ENCODE results near the gene KLF6.

The KLF6 gene

DNA sequence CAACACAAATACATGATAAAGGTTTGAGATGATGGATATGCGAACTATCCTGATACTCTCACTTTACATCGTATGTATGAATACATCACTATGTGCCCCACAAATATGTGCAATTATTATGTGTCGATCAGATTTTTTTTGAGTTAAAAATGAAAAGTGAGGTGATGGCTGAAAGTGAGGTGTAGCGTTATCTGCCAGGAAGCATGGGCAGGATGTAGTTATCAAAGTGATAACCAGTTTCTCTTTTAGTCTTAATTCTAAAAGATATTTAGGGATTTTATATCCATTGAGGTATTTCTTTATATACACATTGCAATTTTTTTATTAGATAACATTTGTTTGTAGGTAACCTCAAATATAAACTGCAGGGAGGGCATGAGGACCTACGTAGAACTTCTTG lies 15.6 kb upstream of the KLF6 start:
- TF ChIP-seq CTCF (IDR thresholded peaks at IDR 0.05), result no peak
- DNase-seq (ENCODE audit: low spot score), result no peak
- Histone ChIP-seq H3K27ac (no peak overlapping the region), H3K4me3 (no peak overlapping the region)

GRCh38 chr10:3797750-3798149 lies 12.7 kb upstream of the KLF6 start:
- Histone ChIP-seq H3K27ac (no peak overlapping the region), H3K4me3 (no peak overlapping the region)
- TF ChIP-seq CTCF (IDR thresholded peaks at IDR 0.05), result no peak
- DNase-seq (ENCODE audit: low spot score), result no peak

- DNase-seq (ENCODE audit: low spot score), result no peak
- Histone ChIP-seq H3K4me3 (no peak overlapping the region), H3K27ac (no peak overlapping the region)
- no peak for TF ChIP-seq CTCF (IDR thresholded peaks at IDR 0.05)
Measured at GRCh38 chr10:3793553-3793952, 8.5 kb upstream of the KLF6 start.

DNA sequence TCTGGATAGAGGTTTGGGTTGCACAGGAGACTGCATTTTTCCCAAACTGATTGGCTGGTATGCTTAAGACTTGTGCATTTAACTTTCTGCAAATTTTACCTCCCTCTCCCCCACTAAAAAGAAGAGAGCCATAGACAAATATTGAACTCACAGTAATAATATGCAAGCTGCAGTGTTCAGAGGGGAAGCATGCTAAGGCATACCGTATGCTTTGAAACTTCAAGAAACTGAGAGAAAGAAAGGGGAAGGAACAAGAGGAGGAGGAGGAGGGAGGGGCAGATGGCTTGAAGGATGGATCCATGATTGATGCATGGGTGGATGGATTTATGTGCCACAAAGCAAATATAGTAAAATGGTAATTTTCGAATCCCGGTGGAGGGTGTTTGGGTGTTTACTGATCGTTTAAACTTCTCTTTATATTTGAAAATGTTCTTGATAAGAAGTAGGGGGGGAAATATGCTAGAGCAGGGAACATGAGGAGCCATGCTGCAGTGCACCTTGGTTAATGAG lies 7.8 kb upstream of the KLF6 start:
- no peak overlapping the region for H3K27ac ChIP-seq
- TF ChIP-seq CTCF (IDR thresholded peaks at IDR 0.05), result no peak
- DNase-seq (ENCODE audit: low spot score), result no peak
- no peak overlapping the region for H3K4me3 ChIP-seq

GRCh38 chr10:3791974-3792633 lies 7.1 kb upstream of the KLF6 start:
- Histone ChIP-seq H3K27ac (no peak overlapping the region), H3K4me3 (no peak overlapping the region)
- TF ChIP-seq CTCF (IDR thresholded peaks at IDR 0.05), result no peak
- peak; percentile 22 for DNase-seq (ENCODE audit: low spot score)

DNA sequence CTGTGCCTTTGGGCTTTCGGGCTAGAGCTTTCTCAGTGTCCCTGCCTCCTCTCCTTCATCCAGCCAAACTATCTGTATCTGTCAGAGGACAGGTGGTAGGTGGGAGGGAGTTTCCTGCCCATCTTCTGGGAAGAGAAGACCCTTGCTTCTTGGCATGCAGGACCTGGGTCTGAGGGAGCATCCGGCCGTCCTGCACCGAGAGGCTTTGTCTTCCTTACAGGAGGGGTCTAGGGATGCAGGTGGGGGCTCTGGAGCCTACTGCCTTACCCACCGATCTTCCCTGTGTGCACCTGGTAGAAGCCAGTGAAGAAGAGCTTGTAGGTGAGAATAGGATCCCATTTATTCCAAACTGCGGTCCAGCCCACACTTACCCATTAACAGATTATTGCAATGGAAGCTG lies 5.8 kb upstream of the KLF6 start:
- no peak for TF ChIP-seq CTCF (IDR thresholded peaks at IDR 0.05)
- Histone ChIP-seq H3K27ac (no peak overlapping the region), H3K4me3 (no peak overlapping the region)
- DNase-seq (ENCODE audit: low spot score), result no peak

- Histone ChIP-seq H3K4me3 (no peak overlapping the region), H3K27ac (no peak overlapping the region)
- DNase-seq (ENCODE audit: low spot score), result no peak
- TF ChIP-seq CTCF (IDR thresholded peaks at IDR 0.05), result no peak
Measured at GRCh38 chr10:3790272-3790671, 5.3 kb upstream of the KLF6 start.
